ENCODE results near the gene BAZ2B. TPM values are rescaled to one million over a fixed set of nuclear protein-coding genes. Genes with fewer than 3 reads are reported as not detected.

BAZ2B gene
- total RNA-seq = 10 to 100 TPM; 43.0 to 73.0 TPM

GRCh38 chr2:159616286-159616701 is at the start of gene BAZ2B:
TSS of gene BAZ2B (minus strand) at chr2:159616548. CDS start at chr2:159478719, 137,829 bp downstream.

GRCh38 chr2:159285929-159286708 is 330.2 kb downstream of the BAZ2B start, which contains the start of gene WDSUB1:
TSS of gene WDSUB1 (minus strand) at chr2:159286703. CDS start at chr2:159283069, 3,634 bp downstream.

Small RNAs within 50 kb of the gene (small RNA-seq; reads per million reads assigned to genes)
- gene RF00019 = 0 reads per million in 2 donors

Other genes with a start within 250 kb of the BAZ2B start
- 10 to 100 TPM; 88.6 to 90.2 TPM for gene MARCHF7, start 96.0 kb upstream of the BAZ2B start, total RNA-seq
- gene CD302, start 181.7 kb upstream of the BAZ2B start, total RNA-seq = 1 to 10 TPM; 5.0 to 5.2 TPM

All from melanocyte of skin (primary cell).